ENCODE results near the gene NLGN4Y. TPM values are rescaled to one million over a fixed set of nuclear protein-coding genes. Genes with fewer than 3 reads are reported as not detected.

NLGN4Y gene
- total RNA-seq, 1 experiment from 2014 or later = not detected

DNA sequence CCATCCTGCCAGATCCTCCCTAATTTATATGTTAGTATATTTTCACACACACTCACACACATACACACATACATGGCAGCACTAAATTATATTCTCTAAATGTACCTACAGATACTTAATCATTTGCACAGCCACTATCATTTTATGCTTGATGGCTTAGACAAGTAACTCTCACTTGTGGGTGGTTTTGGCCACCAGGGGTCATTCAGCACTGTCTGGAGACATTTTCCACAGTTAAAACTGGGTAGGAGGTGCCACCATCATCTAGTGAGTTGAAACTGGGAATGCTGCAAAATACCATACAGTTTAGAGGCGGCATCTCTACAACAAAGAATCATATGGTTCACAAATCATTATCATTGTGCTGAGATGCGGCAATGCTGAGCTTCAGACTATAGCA lies 94.2 kb downstream of the NLGN4Y start:
- H3K9me3 ChIP-seq (ENCODE audit: control insufficient read depth, insufficient read depth, low read depth, low read length) = no peaks in the 10 kb centered on the region
- H3K27ac ChIP-seq (ENCODE audit: low read length) = no peak overlapping the region
- ChIA-PET CTCF (no interaction called here), POLR2A (no interaction called here)
- no peak for ATAC-seq
- no peaks in the 10 kb centered on the region for H3K27me3 ChIP-seq (ENCODE audit: control insufficient read depth, insufficient read depth, low read length)
- no peak for DNase-seq (ENCODE audit: low read depth, low spot score)
- no peaks in the 10 kb centered on the region for H3K36me3 ChIP-seq (ENCODE audit: control insufficient read depth, insufficient read depth, low read length)
- no TSS peak for BruUV-seq (replicated peaks)
- in situ Hi-C loops (cut with HindIII; ENCODE audit: low pct_unique_long_range_greater_than_20kb, low sequenced_read_pairs) (no loop called here), intact Hi-C loops (cut with micrococcal nuclease; ENCODE audit: unreplicated experiment) (no loop called here)
- no peaks in the 10 kb centered on the region for H3K4me1 ChIP-seq (ENCODE audit: control insufficient read depth, insufficient read depth, low read length)
- no peak overlapping the region for H3K4me3 ChIP-seq (ENCODE audit: low read depth in 2 of 2, low read length in 2 of 2)
- TF ChIP-seq, protein P1, sequence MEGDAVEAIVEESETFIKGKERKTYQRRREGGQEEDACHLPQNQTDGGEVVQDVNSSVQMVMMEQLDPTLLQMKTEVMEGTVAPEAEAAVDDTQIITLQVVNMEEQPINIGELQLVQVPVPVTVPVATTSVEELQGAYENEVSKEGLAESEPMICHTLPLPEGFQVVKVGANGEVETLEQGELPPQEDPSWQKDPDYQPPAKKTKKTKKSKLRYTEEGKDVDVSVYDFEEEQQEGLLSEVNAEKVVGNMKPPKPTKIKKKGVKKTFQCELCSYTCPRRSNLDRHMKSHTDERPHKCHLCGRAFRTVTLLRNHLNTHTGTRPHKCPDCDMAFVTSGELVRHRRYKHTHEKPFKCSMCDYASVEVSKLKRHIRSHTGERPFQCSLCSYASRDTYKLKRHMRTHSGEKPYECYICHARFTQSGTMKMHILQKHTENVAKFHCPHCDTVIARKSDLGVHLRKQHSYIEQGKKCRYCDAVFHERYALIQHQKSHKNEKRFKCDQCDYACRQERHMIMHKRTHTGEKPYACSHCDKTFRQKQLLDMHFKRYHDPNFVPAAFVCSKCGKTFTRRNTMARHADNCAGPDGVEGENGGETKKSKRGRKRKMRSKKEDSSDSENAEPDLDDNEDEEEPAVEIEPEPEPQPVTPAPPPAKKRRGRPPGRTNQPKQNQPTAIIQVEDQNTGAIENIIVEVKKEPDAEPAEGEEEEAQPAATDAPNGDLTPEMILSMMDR (IDR thresholded peaks at IDR 0.05) = no peak
- no peak for TF ChIP-seq POLR2AphosphoS5 (IDR thresholded peaks at IDR 0.05; ENCODE audit: low read depth, low read length)
- TF ChIP-seq TCF7L2 (IDR thresholded peaks at IDR 0.05; ENCODE audit: low read depth, low read length) = no peak
- no peak for TF ChIP-seq SIN3A (IDR thresholded peaks at IDR 0.05; ENCODE audit: borderline replicate concordance, insufficient read depth, low read depth, low read length)
- TF ChIP-seq, protein P2, sequence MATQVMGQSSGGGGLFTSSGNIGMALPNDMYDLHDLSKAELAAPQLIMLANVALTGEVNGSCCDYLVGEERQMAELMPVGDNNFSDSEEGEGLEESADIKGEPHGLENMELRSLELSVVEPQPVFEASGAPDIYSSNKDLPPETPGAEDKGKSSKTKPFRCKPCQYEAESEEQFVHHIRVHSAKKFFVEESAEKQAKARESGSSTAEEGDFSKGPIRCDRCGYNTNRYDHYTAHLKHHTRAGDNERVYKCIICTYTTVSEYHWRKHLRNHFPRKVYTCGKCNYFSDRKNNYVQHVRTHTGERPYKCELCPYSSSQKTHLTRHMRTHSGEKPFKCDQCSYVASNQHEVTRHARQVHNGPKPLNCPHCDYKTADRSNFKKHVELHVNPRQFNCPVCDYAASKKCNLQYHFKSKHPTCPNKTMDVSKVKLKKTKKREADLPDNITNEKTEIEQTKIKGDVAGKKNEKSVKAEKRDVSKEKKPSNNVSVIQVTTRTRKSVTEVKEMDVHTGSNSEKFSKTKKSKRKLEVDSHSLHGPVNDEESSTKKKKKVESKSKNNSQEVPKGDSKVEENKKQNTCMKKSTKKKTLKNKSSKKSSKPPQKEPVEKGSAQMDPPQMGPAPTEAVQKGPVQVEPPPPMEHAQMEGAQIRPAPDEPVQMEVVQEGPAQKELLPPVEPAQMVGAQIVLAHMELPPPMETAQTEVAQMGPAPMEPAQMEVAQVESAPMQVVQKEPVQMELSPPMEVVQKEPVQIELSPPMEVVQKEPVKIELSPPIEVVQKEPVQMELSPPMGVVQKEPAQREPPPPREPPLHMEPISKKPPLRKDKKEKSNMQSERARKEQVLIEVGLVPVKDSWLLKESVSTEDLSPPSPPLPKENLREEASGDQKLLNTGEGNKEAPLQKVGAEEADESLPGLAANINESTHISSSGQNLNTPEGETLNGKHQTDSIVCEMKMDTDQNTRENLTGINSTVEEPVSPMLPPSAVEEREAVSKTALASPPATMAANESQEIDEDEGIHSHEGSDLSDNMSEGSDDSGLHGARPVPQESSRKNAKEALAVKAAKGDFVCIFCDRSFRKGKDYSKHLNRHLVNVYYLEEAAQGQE (IDR thresholded peaks at IDR 0.05; ENCODE audit: insufficient read depth in 1 of 2, low read depth in 2 of 2, low read length in 1 of 2) = no peak

DNA sequence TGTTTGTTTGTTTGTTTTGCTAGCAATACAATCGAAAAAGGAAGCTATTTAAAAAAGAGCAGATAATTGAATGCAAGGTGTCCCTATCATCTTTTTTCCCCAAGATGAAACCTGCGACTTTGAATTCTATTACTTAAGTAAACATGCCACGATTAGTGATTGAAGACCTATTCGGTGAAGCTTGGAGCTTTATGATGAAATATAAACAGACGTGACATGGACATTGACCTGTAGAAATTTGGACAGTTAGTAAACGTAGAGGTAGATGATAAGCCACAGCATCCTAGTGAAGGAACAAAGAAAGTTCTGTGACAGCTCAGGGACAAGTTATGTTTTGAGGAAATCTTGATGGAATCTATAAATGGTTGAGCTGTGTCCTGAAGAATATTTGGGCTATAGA lies 103.9 kb downstream of the NLGN4Y start:
- CTCF ChIA-PET = no interaction called here
- DNase-seq (ENCODE audit: low read depth, low spot score) (no peak), ATAC-seq (no peak)
- no peak overlapping the region for H3K4me3 ChIP-seq (ENCODE audit: low read depth in 2 of 2, low read length in 2 of 2)
- no TSS peak for BruUV-seq (replicated peaks)
- H3K27ac ChIP-seq (ENCODE audit: low read length) = no peak overlapping the region
- no peaks in the 10 kb centered on the region for H3K4me1 ChIP-seq (ENCODE audit: control insufficient read depth, insufficient read depth, low read length)
- H3K27me3 ChIP-seq (ENCODE audit: control insufficient read depth, insufficient read depth, low read length) = no peaks in the 10 kb centered on the region
- POLR2A ChIA-PET = no interaction called here
- H3K9me3 ChIP-seq (ENCODE audit: control insufficient read depth, insufficient read depth, low read depth, low read length) = no peaks in the 10 kb centered on the region
- intact Hi-C loops (cut with micrococcal nuclease; ENCODE audit: unreplicated experiment) = no loop called here
- H3K36me3 ChIP-seq (ENCODE audit: control insufficient read depth, insufficient read depth, low read length) = no peaks in the 10 kb centered on the region
- no peak for TF ChIP-seq POLR2AphosphoS5 (IDR thresholded peaks at IDR 0.05; ENCODE audit: low read depth, low read length)
- no peak for TF ChIP-seq TCF7L2 (IDR thresholded peaks at IDR 0.05; ENCODE audit: low read depth, low read length)
- TF ChIP-seq, protein P2 (IDR thresholded peaks at IDR 0.05; ENCODE audit: insufficient read depth in 1 of 2, low read depth in 2 of 2, low read length in 1 of 2) = no peak
- no peak for TF ChIP-seq SIN3A (IDR thresholded peaks at IDR 0.05; ENCODE audit: borderline replicate concordance, insufficient read depth, low read depth, low read length)
- TF ChIP-seq, protein P1 (IDR thresholded peaks at IDR 0.05) = no peak
- in situ Hi-C loops (cut with HindIII; ENCODE audit: low pct_unique_long_range_greater_than_20kb, low sequenced_read_pairs) = no loop called here
